ENCODE results near the gene SMC4. TPM values are rescaled to one million over a fixed set of nuclear protein-coding genes. Genes with fewer than 3 reads are reported as not detected.
"Not testable (repeated sequence)": the region's sequence is repeated elsewhere in the genome, so short reads cannot be mapped to it uniquely, and the experiment has no call there.

SMC4 gene
- total RNA-seq = 10 to 100 TPM; 30.9 to 35.5 TPM
- long read RNA-seq, partial matches to known transcripts = 15 of 20 reads
- long read RNA-seq, other reads (novel, unspliced or antisense) = 5 of 20 reads

DNA sequence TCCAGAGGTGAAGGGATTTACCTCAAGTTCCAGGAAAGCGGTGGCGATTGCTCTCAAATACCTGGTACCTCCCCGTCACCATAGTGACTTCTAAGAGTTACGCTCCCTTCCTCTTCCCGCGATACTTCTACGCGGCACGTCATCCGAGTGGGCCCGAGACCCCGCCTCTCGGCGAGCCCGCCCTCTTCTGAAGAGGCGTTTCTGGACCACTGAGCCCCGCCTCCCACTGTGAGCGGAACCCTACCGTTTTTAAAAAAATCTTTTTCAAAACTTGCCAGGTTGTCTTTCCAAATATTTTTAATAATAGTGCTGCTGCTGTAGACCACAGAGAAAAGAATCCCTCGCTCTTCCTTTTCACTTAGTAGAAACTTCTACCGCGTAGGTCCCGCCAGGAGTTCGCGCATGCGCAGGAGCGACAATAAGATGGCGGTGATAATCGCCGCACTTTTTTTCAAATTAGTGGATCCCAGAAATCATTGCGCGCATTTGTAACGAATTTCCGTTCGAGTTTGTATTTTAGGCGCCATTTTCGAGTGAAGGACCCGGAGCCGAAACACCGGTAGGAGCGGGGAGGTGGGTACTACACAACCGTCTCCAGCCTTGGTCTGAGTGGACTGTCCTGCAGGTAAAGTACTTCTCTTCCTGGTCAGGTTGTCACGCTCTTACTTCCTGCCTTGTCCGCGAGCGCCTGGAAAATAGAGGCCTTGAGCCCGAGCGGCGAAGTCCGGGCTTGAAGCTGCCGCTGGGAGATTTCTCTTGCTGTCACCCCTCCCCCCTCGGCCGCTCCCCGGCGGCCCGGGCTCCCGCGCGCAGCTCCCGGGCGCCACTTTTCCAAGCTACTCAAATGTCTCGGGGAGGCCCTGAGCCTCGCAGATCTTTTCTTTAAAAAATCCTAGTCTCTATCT is at the start of gene SMC4, which contains the start of gene IFT80:
SMC4 (plus strand) TSS at position 526 of the 905 bp plus-strand sequence. CDS start 1,177 bp downstream, outside the sequence.
IFT80 (minus strand) TSS at position 101 of the 905 bp plus-strand sequence. CDS start 14,625 bp downstream, outside the sequence.
- DNase-seq (peak; percentile 96 to 98), ATAC-seq (peak; percentile 92)
- intact Hi-C loops (cut with DNase I, micrococcal nuclease) = no loop called here

DNA sequence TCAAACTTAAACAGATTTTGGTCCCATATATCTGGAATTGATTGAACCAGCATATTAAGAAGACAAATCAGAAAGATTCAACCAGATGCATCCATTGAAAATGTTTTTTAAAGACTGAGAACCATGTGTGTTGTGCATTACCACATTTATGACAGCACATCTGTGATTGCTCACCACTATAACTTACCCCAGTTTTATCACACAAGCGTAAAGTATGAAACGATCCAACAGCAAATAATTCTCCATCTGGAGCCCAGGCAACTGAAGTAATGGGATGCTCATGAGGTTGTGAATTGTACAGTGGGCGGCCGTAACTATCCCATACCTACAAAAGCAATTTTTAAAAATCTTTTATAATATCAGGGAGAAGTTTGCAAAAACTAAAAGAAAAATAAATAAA is 43.6 kb upstream of the SMC4 start:
- no peak for ATAC-seq
- intact Hi-C loops (cut with DNase I, micrococcal nuclease) = no loop called here
- DNase-seq = no peak

DNA sequence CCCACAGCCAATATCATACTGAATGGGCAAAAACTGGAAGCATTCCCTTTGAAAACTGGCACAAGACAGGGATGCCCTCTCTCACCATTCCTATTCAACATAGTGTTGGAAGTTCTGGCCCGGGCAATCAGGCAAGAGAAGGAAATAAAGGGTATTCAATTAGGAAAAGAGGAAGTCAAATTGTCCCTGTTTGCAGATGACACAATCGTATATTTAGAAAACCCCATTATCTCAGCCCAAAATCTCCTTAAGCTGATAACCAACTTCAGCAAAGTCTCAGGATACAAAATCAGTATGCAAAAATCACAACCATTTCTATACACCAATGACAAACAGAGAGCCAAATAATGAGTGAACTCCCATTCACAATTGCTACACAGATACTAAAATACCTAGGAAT is 36.6 kb upstream of the SMC4 start:
- ATAC-seq; intact Hi-C loops (cut with DNase I, micrococcal nuclease): not testable (repeated sequence)

DNA sequence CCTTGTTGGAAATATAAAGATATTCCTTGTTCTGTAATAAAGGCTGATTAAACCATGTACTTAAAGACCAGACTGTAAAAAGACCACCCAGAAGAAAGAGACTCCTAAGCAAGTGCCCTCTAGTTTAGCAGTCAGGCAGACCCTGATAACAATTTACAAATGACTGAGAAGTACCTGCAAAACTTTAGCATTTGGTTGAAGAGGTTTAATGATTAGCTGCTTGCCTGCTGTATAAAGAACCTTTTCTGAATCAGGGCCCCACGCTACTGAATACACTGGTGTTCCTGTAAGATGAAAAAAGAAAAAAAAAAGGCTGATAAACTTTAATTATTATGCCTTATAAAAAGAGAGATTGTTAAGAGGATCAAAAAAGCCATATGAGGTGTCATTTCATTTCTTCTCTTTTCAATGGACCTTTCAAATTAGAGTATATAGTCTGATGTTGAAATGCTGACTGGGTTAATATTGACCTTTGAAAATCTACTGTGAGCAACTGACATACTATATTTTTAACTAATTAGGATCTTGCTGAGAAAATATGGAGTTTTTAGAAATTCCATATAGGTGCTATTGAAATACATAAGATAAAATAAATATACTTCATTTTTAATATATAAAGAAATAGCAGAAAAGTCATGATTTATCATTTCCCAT is 33.5 kb upstream of the SMC4 start:
- DNase-seq (no peak), ATAC-seq (no peak)
- intact Hi-C loops (cut with DNase I, micrococcal nuclease) = no loop called here

More for the DNA sequence above, 36.6 kb upstream of the SMC4 start:
- DNase-seq = not testable (repeated sequence)

DNA sequence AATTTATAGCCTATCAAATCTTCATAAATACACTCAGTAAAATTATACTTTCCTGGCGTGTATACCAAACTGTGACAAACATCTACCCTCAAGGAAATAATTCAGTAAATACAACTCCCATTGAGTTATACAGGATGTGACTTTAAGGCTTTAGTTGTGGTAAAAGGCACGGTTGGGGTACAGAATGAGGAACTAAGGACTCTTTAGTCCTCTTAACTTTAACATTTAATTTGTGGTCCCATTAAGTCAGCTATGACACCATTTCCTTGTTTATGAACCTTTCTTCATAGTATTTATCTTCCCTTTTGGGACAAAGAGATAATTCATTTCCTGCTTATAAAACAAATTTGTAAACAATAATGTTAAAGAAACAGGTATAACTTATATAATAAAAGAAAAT is 30.6 kb upstream of the SMC4 start:
- ATAC-seq (no peak), DNase-seq (no peak)
- intact Hi-C loops (cut with DNase I, micrococcal nuclease) = no loop called here

DNA sequence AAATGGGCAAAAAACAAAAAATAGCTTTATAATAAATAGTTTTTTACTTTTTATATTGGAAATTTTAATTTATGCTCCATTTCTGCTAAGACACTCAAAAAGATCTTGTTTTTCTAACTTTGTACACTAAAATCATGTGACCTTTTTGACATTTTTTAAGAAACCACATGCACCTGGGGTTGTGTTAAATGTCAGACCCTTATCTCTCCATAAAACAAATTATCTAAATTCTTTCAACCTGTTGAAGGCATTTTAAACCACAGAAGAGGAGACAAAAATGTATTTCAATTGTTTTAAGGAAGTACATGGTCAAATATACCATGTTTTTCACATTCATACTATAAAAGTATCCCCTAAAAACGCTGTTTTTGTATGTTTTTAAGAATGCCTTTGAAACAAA is 29.7 kb upstream of the SMC4 start:
- ATAC-seq (no peak), DNase-seq (no peak)
- intact Hi-C loops (cut with DNase I, micrococcal nuclease) = no loop called here

DNA sequence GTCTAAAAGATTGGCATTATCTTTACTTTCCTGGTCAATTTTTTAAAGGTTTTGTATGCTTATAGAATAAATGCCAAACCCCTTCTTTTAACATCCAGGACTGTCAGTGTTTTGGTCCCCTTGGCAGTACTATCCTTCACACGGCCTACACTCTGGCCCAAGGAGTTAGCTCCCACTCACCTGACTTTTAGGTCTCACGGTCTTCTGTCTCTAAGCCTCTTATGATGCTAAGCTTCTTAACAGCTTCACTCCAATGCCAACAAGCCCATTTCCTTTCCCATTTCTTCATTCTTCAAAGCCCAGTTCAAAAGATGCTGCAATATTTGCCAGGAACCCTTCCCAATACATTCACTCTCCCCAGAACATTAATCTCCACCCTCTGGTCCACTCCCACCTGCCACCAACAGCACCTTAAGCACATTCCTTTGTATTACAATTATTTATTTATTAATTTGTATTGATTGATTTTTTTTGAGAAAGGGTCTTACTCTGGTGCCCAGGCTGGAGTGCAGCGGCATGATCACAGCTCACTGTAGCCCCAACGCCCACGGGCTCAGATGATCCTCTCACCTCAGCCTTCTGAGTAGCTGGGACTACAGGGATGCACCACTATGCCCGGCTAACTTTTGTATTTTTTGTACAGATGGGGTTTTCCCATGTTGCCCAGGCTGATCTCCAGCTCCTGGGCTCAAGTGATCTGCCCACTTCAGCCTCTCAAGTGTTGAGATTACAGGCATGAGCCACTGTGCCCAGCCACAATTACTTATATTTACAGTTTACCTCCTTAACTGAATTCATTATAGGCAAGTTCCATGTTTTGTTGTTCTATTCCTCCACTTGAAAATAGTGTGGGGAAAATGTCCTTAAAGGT is 28.2 kb upstream of the SMC4 start:
- intact Hi-C loops (cut with DNase I, micrococcal nuclease) = no loop called here
- ATAC-seq = no peak
- DNase-seq = no peak

DNA sequence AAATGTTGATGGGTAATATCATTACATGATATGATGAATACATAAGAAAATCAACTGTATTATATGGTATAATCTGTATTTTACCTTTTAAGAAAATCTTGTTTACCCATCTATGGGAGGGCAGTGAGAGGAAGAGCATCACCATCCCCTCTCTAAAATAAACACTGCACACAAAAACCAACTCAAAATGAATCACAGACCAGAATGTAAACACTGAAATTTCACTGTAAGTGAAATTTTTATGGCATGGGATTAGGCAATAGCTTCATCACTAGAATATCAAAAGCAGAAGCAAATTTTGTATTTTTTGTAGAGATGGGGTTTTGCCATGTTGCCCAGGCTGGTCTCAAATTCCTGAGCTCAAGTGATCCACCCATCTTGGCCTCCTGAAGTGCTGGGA is 26.7 kb upstream of the SMC4 start:
- ATAC-seq (no peak), DNase-seq (no peak)
- intact Hi-C loops (cut with DNase I, micrococcal nuclease) = no loop called here

DNA sequence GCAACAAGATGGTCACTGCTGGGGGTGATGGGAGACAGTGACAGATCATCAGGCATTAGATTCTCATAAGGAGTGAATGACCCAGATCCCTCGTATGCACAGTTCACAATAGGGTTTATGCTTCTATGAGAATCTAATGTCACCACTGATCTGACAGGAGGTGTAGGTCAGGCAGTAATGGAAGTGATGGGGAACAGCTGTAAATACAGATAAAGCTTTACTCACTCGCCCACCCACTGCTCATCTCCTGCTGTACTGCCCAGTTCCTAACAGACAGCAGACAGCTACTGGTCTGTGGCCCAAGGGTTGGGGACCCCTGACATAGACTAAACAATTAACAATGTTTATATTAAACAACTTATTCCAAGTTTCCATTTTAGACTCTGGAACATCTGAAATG is 25.8 kb upstream of the SMC4 start:
- ATAC-seq (no peak), DNase-seq (no peak)
- intact Hi-C loops (cut with DNase I, micrococcal nuclease) = no loop called here

DNA sequence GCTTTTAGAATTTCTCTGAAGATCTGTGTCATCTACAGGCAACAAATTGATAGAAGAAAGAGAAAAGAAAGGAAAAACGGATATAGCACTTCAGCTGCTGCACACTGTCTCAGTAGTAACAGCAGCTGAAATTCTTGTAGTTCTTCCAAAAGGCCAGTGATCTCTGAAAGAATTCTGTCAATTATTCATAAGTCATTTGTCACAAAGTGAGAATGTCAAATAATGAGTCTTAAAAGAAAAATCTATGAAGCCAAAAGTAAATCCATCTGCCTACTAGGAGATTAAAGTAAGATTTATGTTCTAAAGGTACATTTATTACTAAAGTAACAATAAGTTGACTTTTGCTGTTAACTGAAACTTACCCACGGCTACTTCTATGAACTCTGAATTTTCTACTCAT is 25.0 kb upstream of the SMC4 start:
- DNase-seq (no peak), ATAC-seq (no peak)
- intact Hi-C loops (cut with DNase I, micrococcal nuclease) = no loop called here

DNA sequence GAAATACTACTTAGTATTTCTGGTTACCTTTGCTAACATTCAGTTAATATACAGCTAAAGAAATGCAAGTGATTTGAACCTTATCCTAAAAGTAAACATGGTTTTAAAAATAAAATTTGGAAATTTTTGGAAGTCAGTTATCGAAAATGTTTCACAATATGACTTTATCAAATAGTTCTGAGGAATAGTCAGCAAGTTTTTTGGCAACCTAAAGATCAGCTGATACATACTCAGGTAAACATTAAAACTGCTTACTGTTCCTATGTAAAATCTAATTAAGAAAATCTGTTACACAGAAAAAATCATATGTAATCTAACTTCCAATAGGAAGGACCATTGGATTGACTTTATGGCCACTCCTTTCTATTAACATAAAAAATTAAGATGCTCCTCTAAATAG is 24.5 kb upstream of the SMC4 start:
- intact Hi-C loops (cut with DNase I, micrococcal nuclease) = no loop called here
- ATAC-seq = no peak

DNA sequence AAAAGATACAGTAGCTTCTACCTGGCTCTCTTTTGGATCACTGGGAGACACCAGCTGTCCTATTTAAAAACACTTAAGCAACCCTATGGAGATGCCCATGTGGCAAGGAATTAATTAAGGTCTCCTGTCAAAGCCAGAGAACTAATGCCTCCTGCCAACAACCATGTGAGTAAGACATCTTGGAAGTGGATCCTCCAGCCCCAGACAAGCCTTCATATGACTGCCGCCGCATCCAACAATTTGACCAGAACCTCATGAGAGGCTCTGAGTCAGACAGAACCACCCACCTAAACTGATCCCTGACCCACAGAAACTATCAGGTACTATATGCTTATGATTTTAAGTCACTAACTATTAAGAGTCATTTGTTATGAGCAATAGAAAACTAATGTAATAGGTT is 22.8 kb upstream of the SMC4 start:
- DNase-seq (no peak), ATAC-seq (no peak)
- intact Hi-C loops (cut with DNase I, micrococcal nuclease) = no loop called here

More for the DNA sequence above, 24.5 kb upstream of the SMC4 start:
- DNase-seq = no peak

DNA sequence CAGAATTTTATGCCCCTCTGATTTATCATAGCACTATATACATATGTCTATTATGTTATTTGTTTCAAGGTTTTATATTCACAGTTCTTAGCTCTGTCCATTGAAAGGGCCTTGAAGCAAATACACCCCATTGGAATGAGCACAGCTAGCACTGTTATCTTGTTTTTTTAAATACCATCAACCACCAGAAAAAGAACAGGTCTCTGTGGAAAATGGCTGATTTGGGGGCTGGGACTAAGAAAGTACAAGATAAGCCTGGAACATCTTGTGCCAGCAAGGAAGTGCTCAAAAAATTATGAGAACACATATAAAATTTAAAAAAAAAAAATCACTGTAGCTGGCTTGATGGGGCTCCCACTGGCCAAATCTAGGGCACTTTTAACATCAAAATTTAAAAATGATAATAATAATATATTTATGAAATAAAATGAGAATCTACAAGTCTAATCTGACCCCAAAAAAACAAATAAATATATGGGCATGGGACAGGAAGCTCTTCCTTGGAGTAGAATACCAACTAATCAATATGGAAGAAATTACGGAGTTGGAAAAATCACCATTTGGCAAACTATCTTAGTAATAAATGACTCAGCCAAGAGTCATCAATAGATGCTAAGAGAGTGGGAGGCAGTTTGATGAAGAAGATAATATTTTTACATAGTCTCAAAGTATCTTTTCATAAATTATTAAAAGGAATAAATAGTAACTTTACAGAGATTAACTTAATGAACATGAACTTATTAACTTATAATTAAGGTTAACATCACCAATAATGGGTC is 20.9 kb upstream of the SMC4 start:
- ATAC-seq = no peak
- no peak for DNase-seq
- intact Hi-C loops (cut with DNase I, micrococcal nuclease) = no loop called here

DNA sequence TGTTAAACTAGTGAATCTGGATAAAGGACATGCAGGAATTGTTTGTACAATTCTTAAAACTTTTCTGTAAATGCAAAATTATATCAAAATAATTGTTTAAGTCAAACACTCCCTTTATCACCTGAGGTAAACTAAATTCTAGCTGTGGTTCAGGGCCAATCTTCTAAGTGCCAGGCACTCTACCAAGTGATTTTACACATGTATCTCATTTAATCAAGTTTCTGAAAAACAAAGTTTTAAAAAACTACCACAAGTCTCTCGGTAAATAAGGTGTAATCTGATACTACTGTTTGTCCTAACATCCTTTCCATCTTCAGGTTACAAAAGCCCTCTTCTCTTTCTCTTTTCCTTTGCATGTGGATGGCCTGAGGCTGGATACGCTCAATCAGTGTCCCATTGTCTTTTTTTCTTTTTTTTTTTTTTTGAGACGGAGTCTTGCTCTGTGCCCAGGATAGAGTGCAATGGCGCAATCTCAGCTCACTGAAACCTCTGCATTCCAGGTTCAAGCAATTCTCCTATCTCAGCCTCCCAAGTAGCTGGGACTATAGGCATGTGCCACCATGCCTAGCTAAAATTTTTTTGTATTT is 19.7 kb upstream of the SMC4 start:
- intact Hi-C loops (cut with DNase I, micrococcal nuclease) = no loop called here
- DNase-seq (no peak), ATAC-seq (no peak)

DNA sequence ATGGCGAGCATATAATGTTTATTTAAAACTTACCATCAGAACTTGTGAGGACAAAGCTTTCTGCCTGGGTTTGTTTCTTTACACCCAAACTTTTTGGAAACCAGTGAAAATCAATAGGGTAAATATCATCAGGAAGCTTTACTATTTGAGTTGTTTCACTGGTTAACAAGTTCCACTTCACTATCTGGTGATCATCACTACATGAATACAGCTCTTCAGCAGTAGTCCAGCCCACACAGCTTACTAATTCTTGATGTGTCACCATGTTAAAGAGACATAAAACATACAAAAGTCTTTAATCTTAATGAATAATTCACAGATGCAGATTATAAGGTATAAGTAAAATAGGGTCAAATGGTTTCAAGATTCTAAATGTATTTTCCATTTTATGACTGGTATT is 18.0 kb upstream of the SMC4 start:
- intact Hi-C loops (cut with DNase I, micrococcal nuclease) = no loop called here
- no peak for DNase-seq
- ATAC-seq = no peak

DNA sequence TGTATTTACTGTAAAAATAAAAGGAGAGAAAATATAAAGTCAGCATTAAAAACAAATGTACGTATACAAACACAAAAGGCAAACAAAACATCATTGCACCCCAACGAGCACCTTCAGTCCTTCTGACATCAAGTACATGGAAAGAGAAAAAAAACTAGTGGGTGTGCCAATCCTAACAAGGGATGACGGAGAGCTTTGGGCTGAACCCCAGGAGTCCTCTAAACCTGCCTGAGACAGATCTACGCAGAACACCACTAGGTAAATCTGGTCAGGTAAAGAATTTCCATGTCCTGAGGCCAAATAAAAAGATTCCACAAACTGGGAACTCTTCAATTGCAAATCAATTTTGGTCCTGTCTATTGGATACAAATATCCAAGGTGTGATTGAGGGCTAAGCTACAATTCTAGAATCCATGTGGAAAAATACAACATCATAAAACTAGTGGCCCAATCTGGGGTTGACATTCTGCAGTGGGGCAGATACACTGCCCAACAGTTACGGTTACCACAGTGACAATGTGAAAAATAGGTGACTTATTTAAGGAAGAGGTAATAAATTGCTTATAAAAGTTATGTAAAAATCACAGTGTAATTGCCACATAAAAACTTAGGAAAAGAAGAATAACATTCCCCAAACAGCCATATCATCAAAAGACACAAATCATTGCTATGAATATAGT is 14.7 kb upstream of the SMC4 start:
- ATAC-seq (peak; percentile 83), DNase-seq (no peak)
- intact Hi-C loops (cut with DNase I, micrococcal nuclease) = no loop called here

DNA sequence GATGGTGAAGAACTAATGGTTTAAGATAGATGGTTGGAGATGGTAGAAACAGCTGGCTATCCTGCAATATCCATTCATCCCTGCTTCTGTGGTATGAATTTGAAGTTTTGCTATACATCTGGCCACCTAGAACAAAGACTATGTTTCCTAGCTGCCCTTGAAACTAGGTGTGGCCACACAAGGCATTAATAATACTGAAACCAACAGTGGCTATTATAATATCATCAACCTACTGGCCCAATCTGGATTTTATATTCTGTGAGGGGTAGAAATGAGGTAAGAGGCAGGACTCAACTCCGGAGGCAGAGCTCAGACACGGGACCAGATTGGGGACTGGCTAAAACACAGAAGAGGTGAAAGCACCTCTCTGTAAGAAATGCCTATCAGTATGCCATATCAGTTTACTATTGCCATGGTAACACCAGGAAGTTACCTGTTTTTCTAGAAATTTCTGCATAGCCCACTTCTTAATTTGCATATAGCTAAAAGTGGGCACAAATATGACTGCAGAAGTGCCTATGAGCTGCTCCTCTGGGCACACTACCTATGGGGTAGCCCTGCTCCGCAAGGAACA is 8.8 kb upstream of the SMC4 start:
- ATAC-seq (no peak), DNase-seq (no peak)
- intact Hi-C loops (cut with DNase I, micrococcal nuclease) = no loop called here

Data from left colon (tissue), 2 donors.